Fibroblast of skin of right quadriceps (primary cell): ENCODE results near the gene CLSTN3.

Experiments used
- DNase-seq: peaks from one replicate; pipeline ENCODE4 v3.0.0-alpha.2; 2013

Gene CLSTN3

GRCh38 chr12:7193674-7194073 lies 63.5 kb downstream of the CLSTN3 start:
- no peak for DNase-seq

- DNase-seq: no peak
Observed at GRCh38 chr12:7197841-7198240, 67.7 kb downstream of the CLSTN3 start.

DNA sequence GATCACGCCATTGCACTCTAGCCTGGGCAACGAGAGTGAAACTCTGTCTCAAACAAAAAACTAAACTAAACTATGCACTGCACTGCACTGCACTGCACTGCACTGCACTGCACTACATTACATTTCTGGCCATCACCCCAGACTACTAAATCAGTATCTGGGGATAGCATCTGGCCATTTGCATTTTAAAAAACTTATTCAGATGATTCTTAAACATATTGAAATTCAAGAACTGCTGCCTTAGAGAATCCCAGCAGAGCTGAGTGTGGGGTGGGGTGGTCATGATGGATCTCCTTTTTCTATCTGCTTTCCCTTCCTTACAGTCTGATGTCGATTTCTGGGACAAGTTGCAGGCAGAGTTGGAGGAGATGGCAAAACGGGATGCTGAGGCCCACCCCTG lies 72.9 kb downstream of the CLSTN3 start:
- no peak for DNase-seq

DNA sequence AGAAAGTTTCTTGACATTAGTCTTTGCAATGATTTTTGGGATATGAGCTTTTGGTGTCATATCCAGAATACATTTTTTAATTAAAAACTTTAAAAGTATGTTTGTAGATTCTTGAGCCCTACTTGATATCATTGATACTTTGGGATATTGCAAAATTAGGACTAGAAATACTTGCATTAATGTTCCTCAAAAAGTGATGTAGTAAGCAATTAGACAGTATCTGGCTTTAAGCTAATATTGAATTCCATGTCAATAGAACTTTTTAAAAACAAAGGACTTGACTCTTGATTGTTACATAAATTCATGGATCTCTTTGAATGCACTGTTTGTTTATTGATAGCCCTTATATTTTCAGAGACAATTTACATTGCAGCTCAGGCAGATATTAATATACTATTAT lies 74.9 kb downstream of the CLSTN3 start:
- DNase-seq: no peak

DNA sequence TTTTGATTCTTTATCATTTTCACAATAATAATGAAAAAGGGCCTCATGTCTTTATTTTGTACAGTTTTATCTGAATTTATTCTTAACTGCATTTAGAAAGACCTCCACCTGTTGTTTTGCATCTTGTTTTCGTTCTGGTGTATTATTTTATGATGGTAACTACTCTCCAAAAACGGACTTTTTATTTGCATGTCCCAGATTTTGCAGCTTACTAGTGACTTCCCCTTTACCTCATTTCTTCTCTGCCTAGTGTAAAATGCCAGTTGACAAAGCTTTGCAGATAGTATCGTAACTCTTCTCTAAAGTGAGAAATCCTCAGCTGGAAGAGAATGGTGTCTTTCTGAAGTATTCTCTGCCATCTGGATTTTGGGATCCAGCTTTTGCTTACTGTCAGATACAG lies 76.5 kb downstream of the CLSTN3 start:
- no peak for DNase-seq

GRCh38 chr12:7207866-7208625 lies 77.9 kb downstream of the CLSTN3 start:
- DNase-seq: no peak
